DOHH2 (cell line): ENCODE results near the gene FOXK2.
"Not testable (repeated sequence)": the region's sequence is repeated elsewhere in the genome, so short reads cannot be mapped to it uniquely, and the experiment has no call there.

Experiments used
- H3F3A ChIP-seq: fragments of 200-600 bp; sonication (generic), shearing (Covaris generic); 2 replicates; pipeline ENCODE4 v1.6.0; 2016; ENCODE audit warnings: antibody characterized with exemption, mild to moderate bottlenecking; ENCODE audit not compliant: control insufficient read depth, insufficient read depth
- H3K27ac ChIP-seq: fragments of 200-600 bp; sonication (generic); 2 replicates; pipeline ENCODE4 v1.5.1; 2014; ENCODE audit warnings: low read depth, mild to moderate bottlenecking, low read length, moderate library complexity
- H3K27me3 ChIP-seq: fragments of 200-600 bp; sonication (generic); 2 replicates; pipeline ENCODE4 v1.6.1; 2014; ENCODE audit warnings: mild to moderate bottlenecking, low read length, mixed read lengths; ENCODE audit not compliant: control insufficient read depth
- H3K36me3 ChIP-seq: fragments of 200-600 bp; sonication (generic); 2 replicates; pipeline ENCODE4 v1.6.1; 2014; ENCODE audit warnings: mild to moderate bottlenecking, low read length, moderate library complexity, mixed read lengths; ENCODE audit not compliant: control insufficient read depth
- H3K4me1 ChIP-seq: fragments of 200-600 bp; sonication (generic); 2 replicates; pipeline ENCODE4 v1.6.1; 2014; ENCODE audit warnings: mild to moderate bottlenecking, low read length, mixed read lengths; ENCODE audit not compliant: control insufficient read depth
- H3K4me2 ChIP-seq: fragments of 200-600 bp; sonication (generic); 2 replicates; pipeline ENCODE4 v1.6.0; 2014; ENCODE audit warnings: mild to moderate bottlenecking, low read length, moderate library complexity
- H3K4me3 ChIP-seq: fragments of 200-600 bp; sonication (generic); 2 replicates; pipeline ENCODE4 v1.5.1; 2014; ENCODE audit warnings: mild to moderate bottlenecking, low read length, mixed read lengths
- H3K79me2 ChIP-seq: fragments of 200-600 bp; sonication (generic); 2 replicates; pipeline ENCODE4 v1.6.1; 2014; ENCODE audit warnings: mild to moderate bottlenecking, low read length, mixed read lengths; ENCODE audit not compliant: control insufficient read depth
- H3K9me2 ChIP-seq: fragments of 200-600 bp; sonication (generic); replicated peaks from 2 replicates; pipeline ENCODE4 v1.6.1; 2014; ENCODE audit warnings: mild to moderate bottlenecking, low read length, mixed read lengths; ENCODE audit not compliant: control insufficient read depth
- H3K9me3 ChIP-seq: fragments of 200-600 bp; sonication (generic); 2 replicates; pipeline ENCODE4 v1.6.1; 2014; ENCODE audit warnings: antibody characterized with exemption, low read length, mixed read lengths; ENCODE audit not compliant: control insufficient read depth, insufficient read depth
- H4K20me1 ChIP-seq: fragments of 200-600 bp; sonication (generic); 2 replicates; pipeline ENCODE4 v1.6.0; 2014; ENCODE audit warnings: low read depth, mild to moderate bottlenecking, antibody characterized with exemption, low read length, moderate library complexity; ENCODE audit not compliant: control insufficient read depth, insufficient read depth
- CTCF ChIP-seq: fragments of 200-600 bp; sonication (generic); IDR thresholded peaks from one replicate; pipeline ENCODE4 v1.5.1; 2014; ENCODE audit warnings: antibody characterized with exemption, mild to moderate bottlenecking, low read depth, low read length; ENCODE audit not compliant: poor library complexity, severe bottlenecking
- EZH2phosphoT487 ChIP-seq: fragments of 200-600 bp; sonication (generic); IDR thresholded peaks from 2 replicates; pipeline ENCODE4 v1.6.1; 2017; ENCODE audit warnings: borderline replicate concordance, mild to moderate bottlenecking, antibody characterized with exemption, low read length, moderate library complexity, mixed read lengths

The FOXK2 gene

DNA sequence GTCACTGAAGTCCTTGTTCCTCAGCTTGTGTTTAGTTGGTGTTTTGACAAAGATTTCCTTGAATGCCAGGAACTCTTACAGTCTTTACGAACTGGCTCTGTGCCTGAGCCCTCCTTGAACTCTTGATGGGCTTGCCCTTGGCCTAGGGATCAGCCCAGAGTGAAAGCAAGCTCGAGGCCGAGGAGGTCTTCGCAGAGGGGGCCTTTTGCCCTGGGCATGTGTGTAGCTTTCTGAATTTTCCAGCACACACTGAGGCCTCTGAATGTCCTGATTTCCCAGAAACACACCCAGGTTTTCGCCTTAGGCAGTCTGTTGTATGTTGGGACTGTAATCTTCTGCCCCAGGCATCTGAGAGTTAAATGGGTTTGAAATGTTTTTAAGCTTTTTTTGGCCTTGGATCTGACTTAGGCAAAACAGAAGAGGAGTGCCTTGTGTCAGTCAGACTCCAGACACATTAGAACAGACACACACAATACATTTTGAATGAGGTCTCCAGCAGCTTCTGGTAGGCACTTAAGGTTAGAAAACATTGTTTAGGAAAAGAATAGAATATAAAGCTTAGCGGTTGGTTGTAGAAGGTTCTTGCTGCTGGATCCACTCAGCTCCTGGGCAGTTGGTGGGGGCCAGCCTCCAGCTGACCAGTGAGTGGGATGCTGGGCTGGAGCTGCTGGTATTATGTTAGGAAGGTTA lies 17.1 kb downstream of the FOXK2 start:
- no peak overlapping the region for H3K27ac ChIP-seq
- H3K9me2 ChIP-seq: no peaks in the 10 kb centered on the region
- 0 out of 2 replicates have a peak, but pooled peaks cover 3% of the 10 kb centered on the region for H3K36me3 ChIP-seq
- H3K79me2 ChIP-seq: peaks cover 100% of the 10 kb centered on the region
- H4K20me1 ChIP-seq: peaks cover 42% of the 10 kb centered on the region
- no peak overlapping the region for H3K4me3 ChIP-seq
- no peak overlapping the region for H3K4me2 ChIP-seq
- no peaks in the 10 kb centered on the region for H3K27me3 ChIP-seq
- H3F3A ChIP-seq: no peaks in the 10 kb centered on the region
- H3K4me1 ChIP-seq: peaks cover 44% of the 10 kb centered on the region
- TF ChIP-seq CTCF: no peak
- TF ChIP-seq EZH2phosphoT487: no peak
- H3K9me3 ChIP-seq: no peaks in the 10 kb centered on the region

GRCh38 chr17:82537228-82537627 lies 17.7 kb downstream of the FOXK2 start:
- not testable (repeated sequence) for H3K9me3 ChIP-seq, H3F3A ChIP-seq, H3K27ac ChIP-seq, H3K4me3 ChIP-seq, H3K9me2 ChIP-seq, H3K27me3 ChIP-seq, H3K36me3 ChIP-seq, H3K4me2 ChIP-seq
- H4K20me1 ChIP-seq: peaks cover 42% of the 10 kb centered on the region
- H3K4me1 ChIP-seq: peaks cover 44% of the 10 kb centered on the region
- H3K79me2 ChIP-seq: peaks cover 100% of the 10 kb centered on the region

DNA sequence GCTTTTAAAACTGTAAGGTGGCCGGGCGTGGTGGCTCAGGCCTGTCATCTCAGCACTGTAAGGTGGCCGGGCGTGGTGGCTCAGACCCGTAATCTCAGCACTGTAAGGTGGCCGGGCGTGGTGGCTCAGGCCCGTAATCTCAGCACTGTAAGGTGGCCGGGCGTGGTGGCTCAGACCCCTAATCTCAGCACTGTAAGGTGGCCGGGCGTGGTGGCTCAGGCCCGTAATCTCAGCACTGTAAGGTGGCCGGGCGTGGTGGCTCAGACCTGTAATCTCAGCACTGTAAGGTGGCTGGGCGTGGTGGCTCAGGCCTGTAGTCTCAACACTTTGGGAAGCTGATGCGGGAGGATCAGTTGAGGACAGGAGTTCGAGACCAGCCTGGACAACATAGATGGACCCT lies 19.5 kb downstream of the FOXK2 start:
- Histone ChIP-seq H3K79me2 (peaks cover 100% of the 10 kb centered on the region), H4K20me1 (peaks cover 37% of the 10 kb centered on the region), H3K4me1 (peaks cover 61% of the 10 kb centered on the region)
- H3K4me2 ChIP-seq, H3K27me3 ChIP-seq, H3F3A ChIP-seq, H3K27ac ChIP-seq, H3K4me3 ChIP-seq, H3K36me3 ChIP-seq, H3K9me2 ChIP-seq, H3K9me3 ChIP-seq: not testable (repeated sequence)

GRCh38 chr17:82542439-82542838 lies 22.9 kb downstream of the FOXK2 start:
- Histone ChIP-seq H3F3A (no peaks in the 10 kb centered on the region), H4K20me1 (peaks cover 39% of the 10 kb centered on the region), H3K36me3 (peaks cover 5% of the 10 kb centered on the region; the same call in 1 of the 2 replicates), H3K79me2 (peaks cover 100% of the 10 kb centered on the region), H3K4me3 (no peak overlapping the region), H3K4me1 (peaks cover 71% of the 10 kb centered on the region), H3K27ac (no peak overlapping the region), H3K9me3 (no peaks in the 10 kb centered on the region), H3K4me2 (no peak overlapping the region), H3K9me2 (no peaks in the 10 kb centered on the region), H3K27me3 (no peaks in the 10 kb centered on the region)
- no peak for TF ChIP-seq EZH2phosphoT487
- TF ChIP-seq CTCF: no peak
